Prostate gland (tissue), 2 donors: Measurements from ENCODE around the gene PEX6.

Experiments used
- POLR2A ChIP-seq: fragments of 450-650 bp; IDR thresholded peaks from one replicate; pipeline ENCODE4 v1.6.1; 2016; ENCODE audit warnings: antibody characterized with exemption, mild to moderate bottlenecking
- TF ChIP-seq, protein P1 (sequence below), 4 experiments: fragments of 200-600 bp in 2 of 4; fragments of 450-650 bp in 2 of 4; sonication (generic) in 2 of 4; IDR thresholded peaks; 1 replicate in 3 of 4; 2 replicates in 1 of 4; pipeline ENCODE4 v1.5.1; 2016 to 2019; ENCODE audit warnings: antibody characterized with exemption in 4 of 4, mild to moderate bottlenecking in 2 of 4, moderate library complexity in 2 of 4

DNA sequence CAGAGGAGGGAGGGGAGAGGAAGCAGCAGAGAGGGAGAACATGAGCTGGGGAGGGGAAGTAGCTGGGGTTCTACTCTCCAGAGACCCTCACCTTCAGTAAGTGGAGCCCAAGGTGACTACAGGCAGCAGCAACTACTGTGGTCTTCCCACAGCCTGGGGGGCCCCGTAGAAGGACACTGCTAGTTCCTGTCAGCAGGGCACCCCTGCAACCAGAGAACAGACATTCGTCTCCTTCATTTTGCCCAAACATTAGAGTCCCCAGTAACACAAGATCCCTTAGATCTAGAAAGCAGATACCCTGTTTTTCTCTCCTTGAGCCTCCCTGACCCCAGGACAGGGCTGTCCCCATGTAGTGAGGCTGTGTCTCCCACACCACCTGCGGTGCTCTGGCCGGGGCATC, 10.2 kb downstream of the PEX6 start:
- TF ChIP-seq, protein P1, sequence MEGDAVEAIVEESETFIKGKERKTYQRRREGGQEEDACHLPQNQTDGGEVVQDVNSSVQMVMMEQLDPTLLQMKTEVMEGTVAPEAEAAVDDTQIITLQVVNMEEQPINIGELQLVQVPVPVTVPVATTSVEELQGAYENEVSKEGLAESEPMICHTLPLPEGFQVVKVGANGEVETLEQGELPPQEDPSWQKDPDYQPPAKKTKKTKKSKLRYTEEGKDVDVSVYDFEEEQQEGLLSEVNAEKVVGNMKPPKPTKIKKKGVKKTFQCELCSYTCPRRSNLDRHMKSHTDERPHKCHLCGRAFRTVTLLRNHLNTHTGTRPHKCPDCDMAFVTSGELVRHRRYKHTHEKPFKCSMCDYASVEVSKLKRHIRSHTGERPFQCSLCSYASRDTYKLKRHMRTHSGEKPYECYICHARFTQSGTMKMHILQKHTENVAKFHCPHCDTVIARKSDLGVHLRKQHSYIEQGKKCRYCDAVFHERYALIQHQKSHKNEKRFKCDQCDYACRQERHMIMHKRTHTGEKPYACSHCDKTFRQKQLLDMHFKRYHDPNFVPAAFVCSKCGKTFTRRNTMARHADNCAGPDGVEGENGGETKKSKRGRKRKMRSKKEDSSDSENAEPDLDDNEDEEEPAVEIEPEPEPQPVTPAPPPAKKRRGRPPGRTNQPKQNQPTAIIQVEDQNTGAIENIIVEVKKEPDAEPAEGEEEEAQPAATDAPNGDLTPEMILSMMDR (IDR thresholded peaks at IDR 0.05): no peak
- no peak for TF ChIP-seq POLR2A
